GM19438 (cell line): ENCODE results near the gene SDC1.

Source experiments
- ATAC-seq: cut with Tn5 transposase; IDR thresholded peaks from one replicate; pipeline ENCODE4 v1.9.1; 2021; ENCODE audit warnings: low read depth; ENCODE audit not compliant: unreplicated experiment

The SDC1 gene

DNA sequence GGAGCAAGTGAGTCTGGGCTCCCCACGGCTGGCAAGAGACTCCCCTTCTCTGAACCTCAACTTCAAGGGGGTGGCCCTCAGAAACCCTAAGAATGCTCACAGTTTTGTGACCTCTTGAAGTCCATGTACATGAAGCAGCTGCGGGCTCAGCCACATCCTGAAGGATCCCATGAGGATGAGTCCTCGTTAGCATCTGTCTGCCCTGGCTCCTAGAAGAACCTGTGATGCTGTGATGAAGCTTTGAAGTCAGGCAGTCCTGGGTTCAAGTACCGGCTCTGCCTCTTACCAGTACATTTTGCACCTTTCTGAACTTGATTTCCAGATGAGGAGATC, 38.1 kb downstream of the SDC1 start:
- ATAC-seq = no peak

DNA sequence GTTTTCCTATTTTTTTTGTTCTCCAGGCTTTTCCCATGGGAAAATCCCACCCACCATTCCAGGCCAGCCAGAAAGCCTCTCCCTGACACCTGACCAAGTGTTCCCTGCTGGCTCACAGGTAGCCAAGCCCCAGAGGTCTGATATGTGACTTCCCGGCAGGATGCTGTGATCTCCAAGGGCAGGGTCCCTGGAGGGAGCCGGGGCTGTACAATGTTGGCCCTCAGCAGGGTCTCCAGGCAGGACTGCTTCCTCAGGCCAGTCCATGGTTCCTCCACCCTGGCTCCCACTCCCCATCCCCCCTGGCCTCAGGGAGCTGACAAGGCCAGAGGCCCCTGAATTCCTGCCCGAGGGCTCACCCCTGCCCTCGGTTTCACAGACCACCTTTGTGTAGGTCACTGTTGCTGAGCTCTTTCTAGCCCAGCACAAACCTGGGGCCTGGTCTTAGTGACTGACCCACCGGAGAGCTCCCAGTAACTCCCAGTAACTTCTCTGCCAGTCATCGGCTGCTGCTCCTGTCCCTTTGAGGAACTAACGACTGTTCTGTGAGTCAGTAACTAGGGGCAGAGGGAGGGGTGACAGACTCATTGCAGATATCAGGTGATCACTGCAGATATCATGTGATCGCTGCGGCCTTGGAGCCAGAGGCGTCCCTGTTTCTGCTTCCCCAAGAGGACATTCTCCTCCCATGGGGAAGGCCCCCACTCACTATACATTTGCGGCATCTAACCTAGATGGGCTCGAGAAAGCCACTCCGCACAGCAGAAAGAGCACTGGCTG, 38.7 kb downstream of the SDC1 start:
- ATAC-seq = no peak

DNA sequence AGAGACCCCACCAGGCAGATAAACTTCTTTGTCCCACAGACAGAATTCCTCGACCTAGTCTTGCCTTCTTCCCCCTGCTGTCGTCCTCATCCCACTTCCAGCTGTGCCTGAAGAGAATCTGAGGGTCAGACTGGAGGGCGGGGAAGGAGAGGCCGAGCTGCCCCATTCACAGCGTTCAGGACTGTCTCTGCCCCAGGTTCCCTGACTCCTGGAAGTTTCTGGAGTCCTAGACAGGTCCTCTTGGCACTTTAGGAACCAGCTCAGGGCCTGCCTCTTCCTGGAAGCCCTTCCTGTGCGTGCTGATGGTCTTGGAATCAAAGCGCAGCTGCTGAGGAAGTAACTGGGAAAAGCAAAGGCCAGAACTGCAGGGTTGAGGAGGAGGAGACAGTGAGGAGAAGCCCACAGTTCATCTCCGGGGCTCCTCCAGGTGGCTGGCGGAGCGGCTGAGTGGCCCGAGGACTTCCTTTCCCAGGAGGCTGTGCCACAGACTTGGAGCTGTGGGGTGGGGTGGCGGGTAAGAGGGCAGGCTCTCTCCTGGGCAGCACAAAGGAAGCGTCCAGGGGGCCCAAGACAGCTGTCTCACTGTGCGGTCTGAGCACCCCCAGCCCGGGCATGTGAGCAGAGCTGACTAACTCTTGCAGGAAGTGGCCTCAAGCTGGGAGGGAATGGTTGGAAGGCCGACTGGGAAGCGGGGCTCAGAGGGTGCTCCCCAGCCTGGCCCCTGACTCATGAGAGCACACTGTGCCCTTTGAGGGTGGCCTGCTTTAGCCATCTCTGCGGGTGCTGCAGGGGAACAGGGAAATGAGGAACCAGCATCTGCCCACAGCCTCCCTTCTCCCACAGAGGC, 39.5 kb downstream of the SDC1 start:
- ATAC-seq = no peak

DNA sequence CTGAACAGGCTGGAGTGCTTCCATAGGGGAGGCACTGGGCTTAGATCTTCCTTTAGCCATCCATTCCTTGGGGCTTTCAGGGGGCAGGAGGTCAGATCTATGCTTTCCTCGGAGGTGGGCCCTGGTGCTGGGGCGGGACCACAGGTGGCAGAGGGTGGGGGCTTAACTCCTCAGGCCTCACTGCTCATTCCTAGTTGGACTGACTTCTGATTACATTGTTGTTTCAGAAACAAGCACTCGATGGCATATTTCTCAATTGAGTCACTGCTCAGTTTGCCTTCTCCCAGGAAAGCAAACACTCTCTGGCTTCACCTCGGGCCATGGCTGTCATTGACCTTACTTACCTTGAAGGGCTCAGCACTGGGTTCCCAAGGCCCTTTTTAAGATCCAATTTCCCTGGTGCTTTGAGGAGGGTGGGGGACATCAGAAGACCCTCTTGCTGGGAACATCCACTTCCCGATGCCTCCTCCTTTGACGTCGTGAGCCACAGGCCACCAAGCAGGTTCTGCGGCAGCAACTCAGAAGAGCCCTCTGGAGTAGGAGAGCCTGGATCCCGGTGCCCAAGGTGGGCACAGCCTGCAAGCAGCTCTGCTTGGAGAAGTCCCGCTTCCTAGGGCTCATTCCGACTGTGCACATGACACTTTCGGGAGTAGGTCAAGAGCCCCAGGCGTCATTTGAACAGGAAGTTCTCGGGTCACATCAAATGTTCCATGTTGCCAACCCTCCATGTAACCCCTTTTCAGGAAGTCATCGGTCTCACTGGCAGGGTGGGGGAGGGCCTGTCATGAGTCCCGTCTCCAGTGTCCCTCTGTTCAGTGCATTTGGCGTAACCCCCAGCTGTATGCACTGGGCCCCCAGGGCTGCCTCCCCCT, 40.6 kb downstream of the SDC1 start:
- ATAC-seq = no peak

DNA sequence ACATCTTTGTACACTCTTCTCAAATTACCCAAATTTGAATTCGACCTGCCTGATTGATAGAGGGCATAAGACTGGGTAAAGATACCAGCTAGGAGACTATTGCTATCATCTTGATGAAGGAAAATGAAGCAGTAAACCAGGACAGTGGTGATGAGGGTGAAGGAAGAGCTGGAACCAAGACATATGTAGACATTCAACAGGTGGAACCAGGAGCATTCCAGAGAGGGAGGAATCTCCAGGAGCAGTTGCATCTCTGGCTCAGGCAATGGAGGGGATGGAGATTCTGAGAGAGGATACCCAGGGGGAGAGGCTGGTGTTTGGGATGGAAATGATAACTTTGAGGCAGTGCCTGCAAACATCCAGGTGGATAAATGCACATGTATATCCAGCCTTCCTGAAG, 41.6 kb downstream of the SDC1 start:
- ATAC-seq = no peak

DNA sequence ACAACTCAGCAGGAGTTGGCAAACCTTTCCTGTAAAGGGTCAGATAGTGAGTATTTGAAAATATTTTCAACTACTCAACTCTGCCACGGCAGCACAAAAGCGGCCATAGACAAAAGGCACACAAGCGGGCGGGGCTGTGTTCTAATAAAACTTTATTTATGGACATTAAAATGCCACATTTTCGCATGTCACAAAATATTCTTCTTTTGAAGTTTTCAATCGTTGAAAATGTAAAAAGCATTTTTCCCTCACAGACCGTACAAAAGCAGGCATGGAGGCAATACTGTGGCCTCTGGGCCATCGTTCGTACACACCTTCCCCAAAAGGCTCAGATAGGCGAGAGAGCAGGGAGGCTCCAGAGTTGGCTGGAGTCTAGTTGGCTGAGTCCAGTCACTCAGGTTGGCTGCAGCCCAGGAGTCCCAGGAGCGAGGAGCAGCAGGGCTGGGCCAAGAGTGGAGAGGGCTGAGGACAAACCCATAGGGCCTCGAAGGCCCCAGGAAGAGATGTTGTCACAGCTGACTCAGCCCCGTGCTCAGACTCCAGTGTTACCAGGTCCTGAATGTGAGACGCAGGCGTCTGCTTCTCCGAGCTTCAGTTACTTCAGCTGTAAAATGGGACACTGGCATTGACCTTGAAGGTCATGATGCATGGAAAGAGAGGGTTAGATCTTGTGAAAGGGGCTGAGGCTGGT, 42.5 kb downstream of the SDC1 start:
- ATAC-seq = no peak

DNA sequence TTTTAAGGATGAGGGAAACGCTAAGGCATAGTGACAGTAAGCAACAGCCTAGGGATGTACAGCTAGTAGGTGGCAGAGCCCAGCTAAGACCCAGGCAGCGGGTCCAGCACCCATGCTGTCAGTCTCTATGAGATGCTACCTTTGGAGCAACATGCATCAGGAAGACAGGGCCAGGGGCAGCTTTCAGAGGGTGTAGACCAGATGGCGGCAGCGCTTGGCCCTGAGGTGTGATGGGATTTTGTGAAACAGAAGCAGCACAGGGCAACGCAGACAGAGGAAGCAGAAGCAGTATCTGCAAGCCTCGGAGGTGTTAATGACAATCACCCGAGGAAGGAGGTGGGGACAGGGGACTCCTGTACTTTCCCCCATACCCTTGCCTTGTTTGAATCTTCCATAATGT, 43.2 kb downstream of the SDC1 start:
- ATAC-seq = no peak

DNA sequence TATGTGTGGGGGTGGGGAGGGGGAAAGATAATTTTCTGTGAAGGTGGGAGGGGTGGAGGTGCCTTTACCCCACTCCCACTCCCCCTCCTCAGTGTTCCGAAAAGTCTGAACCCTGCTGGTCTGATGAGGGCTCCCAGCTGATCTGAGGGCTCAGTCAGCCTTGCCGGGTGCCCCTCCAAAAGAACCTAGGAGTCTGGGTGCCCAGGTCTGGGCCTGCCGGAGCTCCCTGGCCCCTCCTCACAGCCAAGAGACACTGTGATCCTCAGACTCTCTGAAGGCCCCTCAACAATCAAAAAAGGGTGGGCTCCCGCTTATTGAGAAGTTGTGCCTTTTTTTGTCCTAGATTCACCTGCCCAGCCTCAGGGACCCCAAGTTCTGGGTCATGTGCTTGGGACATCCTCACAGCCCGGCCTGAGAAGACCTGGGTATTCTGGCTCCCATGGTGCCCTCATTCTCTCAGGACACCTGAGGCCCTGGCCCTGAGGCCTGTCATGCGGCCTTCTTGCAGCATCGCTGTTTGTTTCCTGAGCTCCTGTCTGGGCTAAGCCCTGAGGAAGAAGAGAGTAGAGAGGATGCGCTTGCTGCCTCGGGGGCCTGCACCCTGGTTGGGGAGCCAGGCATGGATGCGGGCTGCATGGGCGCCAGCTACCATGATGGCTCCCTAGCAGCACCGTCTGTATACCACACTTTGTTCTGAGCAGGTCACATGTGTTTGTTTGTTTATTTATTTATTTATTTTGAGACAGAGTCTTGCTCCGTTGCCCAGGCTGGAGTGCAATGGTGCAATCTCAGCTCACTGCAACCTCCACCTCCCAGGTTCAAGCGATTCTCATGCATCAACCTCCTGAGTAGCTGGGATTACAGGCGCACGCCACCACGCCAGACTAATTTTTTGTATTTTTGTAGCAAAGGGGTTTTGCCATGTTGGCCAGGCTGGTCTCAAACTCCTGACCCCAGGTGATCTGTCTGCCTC, 44.0 kb downstream of the SDC1 start:
- no peak for ATAC-seq

DNA sequence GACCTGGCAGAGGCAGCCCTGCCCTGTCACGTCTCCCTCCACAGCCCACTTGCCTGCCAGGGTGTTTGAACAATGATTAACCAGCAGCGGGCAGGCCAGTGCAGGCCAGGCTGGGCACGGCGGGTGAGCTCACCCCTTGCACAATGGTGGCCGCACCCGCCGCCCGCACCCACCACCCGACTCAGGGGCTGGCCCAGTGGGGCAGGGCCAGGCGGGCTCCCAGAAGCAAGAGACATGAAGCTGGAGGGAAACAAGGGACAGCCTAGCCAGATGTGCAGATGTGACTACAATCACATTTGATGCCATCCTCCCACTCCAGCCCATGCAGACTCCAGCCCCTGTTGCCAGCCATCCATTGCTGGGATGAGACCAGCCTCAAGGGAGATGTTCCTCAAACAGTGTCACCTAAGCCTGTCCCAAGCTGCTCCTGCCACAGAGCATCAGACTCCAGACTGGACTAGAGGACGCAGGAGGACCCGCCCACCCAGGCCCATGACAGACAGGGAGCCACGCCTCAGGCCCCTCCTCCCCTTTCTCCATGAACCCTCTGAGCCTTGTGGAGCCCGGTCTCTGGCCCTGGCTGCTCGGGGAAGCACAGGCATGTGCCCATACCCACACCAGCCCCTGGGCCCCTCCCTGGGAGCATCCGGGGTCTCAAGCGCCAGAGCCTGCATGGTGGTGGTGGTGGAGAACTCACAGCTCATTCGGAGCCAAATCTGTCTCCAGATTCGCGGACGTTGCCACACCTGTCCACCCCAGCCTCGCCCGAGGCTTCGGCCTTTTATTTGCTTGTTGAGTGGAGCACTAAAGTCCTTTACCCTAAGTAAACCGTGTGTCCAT, 45.0 kb downstream of the SDC1 start:
- no peak for ATAC-seq

DNA sequence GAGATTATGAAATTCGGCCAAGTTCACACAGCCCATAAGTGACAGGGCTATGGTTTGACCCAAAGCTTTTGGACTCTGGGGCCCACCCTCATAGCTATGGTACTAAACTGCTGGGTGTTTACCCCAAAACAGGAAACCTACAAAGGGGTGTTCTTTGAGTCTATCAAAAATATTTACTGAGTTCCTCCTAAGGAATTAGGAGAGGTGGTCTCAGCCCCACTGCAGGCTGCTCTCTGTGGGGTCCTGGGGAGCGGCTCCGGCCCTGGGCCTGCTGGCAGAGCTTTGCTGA, 45.5 kb downstream of the SDC1 start:
- no peak for ATAC-seq

DNA sequence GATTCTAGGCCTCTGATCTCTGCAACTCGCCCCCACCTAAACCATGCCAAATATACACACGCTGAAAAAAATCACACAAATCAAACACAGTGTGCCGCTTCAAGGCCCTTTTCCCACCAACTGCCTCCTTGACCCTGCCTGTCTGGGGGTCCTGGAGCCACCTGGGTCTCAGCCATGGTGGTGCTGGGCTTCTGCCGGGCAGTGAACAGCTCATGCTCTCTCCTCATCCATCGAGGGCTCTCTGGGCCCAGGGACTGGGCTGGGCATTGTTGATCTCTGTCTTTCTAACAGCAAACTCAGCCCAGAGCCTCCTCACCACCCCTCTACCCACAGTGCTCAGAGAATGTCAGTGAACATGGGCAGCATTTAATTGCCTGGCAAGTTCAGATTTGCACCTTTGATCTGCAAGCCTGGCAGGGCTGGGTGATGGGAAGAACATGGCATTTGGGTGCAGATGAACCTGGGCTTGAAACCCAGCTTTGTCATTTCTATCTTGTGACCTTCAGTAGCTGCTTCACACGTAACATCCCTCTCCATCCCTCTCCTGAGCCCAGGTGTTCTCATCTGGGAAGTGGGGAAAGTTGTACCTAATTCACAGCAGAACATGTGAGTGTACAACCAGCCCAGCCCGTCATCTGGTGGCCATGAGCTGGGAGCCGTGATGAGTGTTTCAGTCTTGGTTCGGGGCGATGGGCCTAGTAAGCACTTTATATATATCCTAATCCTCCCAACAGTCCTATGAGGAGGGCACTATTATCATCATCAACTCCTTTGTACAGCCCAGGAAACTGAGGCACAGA, 46.1 kb downstream of the SDC1 start:
- ATAC-seq = no peak

DNA sequence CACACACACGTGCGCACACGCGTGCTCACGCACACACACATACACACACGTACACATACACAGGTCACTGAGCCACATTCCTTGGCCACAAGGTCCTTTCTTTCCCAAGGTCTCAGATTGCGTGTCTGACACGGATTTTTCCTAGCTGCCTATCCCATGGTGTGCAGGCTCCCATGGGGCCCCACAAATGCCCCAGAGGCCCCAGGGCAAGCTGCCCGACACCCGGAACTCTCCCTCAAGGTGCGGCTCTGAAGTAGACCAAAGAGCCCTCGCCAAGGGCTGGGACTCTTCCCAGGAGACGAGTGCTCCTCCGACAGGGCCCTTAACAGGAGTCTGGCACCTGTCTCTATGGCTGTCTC, 46.7 kb downstream of the SDC1 start:
- ATAC-seq = no peak

DNA sequence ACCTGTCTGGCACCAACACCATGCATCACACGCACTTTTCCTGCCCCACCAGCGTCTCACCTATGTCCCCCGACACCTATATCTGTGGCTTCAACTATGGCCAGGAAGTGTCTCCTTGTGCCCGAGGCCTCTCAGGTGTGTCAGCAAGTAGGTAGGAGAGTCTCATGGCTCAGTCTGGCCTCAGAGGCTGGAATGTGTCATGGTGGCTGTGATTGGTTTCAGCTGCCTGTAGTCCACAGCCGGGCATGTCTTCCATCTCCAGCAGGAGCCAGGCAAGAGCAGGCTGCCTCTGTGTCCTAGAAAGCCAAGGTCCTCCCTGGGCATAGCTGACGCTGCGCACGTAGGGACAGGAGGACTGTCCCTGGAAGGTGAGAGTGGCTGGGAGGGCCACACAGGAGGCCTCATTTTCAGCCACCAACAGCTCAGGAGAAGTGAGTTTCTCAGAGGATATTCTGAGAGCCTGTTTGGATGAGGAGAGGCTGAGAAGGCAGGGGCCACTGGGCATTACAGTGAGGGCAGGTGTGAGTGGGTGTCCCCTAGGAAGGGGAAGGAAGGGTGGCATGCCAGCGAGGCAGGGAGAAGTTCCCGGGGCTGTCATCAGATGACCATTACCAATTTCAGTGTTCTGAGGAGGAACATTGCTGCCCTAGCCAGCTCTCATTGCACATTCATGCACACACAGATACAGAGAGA, 47.2 kb downstream of the SDC1 start:
- ATAC-seq = no peak

DNA sequence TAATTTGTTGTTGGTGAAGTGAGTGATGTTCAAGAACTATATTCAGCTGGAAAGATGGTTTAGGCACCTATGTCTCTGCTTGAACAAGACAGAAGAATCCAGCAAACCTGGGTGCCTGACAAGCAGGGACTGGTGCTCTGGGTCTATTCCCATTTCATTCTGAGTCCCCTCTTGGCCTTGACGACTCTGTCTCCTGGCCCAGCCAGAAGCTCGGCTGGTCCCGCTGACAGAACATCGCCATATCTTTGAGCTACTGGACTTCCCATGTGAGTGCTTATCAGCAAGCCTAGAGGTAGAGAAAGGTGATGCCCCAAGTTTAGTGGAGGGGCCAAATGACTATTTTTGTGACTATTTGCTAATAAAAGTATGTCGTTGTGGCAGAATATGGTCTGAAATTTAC, 48.2 kb downstream of the SDC1 start:
- ATAC-seq = no peak

DNA sequence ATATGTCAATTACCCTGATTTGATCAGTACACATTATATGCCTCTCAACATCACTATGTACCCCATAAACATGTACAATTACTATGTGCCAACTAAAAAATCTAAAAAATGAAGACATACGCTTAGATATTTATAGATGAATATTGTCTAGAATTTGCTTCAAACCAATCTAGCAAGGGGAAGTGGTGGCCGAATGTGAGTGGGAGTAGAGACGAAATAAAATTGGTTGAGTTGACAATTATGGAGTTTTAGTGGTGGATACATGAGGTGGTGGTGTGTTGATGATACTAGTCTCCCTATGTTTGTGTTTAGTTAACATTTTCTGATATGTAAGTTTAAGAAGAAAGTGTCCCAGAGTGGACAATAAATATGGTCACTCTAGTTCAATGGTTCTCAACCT, 49.0 kb downstream of the SDC1 start:
- no peak for ATAC-seq

DNA sequence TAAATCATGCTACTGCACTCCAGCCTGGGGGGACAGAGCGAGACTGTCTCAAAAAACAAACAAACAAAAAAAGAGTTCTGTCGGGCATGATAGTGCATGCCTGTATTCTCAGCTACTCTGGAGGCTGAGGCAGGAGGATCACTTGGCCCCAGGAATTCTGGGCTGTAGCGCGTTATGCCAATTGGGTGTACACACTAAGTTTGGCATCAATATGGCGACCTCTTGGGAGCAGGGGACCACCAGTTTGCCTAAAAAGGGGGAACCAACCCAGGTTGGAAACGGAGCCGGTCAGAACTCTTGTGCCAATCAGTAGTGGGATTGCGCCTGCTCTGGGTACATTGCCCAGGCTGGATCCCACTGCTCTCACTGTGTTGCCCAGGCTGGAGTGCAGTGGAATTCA, 49.7 kb downstream of the SDC1 start:
- ATAC-seq = no peak

DNA sequence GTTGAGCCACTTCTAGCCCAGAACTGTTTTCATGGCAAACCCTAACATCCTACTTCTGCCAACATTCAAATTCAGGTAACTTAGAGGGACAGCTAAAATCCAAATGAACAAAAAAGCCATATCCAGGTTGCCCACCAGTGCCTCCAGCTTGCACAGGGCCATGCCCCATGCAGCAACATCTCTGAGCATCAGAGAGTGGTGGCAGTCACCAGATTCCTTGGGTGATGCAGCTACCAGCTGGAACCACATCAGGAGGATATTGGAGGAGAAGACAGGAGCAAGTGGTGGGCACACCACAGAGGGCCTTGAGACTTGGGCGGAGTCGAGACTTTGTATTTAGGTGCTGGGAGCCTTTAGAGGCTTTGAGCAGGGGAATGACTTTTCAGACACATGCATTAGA, 50.5 kb downstream of the SDC1 start:
- no peak for ATAC-seq
